ENCODE results near the gene ANK3. TPM values are rescaled to one million over a fixed set of nuclear protein-coding genes. Genes with fewer than 3 reads are reported as not detected.

ANK3 gene
- total and polyA plus RNA-seq, 2 donors from 2014 or later, result 38.2 to 214 TPM

- intact Hi-C loops (cut with DNase I), result no loop called here
- Histone ChIP-seq H3K9me3 (ENCODE audit: control insufficient read depth in 2 of 3, insufficient read depth in 1 of 3, low read length in 3 of 3) (no peaks in the 10 kb centered on the region), H3K27ac (ENCODE audit: low read depth in 2 of 2, low read length in 2 of 2) (no peak overlapping the region), H3K4me3 (ENCODE audit: low read length in 3 of 3) (no peak overlapping the region), H3K4me1 (ENCODE audit: control insufficient read depth in 2 of 3, insufficient read depth in 2 of 3, low read depth in 1 of 3, low read length in 3 of 3) (no peaks in the 10 kb centered on the region), H3K9ac (ENCODE audit: low read length in 3 of 3) (no peak overlapping the region), H3K27me3 (ENCODE audit: control insufficient read depth, insufficient read depth, low read length) (no peaks in the 10 kb centered on the region), H3K36me3 (ENCODE audit: control insufficient read depth in 2 of 3, insufficient read depth in 3 of 3, low read length in 3 of 3) (no peaks in the 10 kb centered on the region)
- no peak for DNase-seq
- TF ChIP-seq CTCF (IDR thresholded peaks at IDR 0.05; ENCODE audit: borderline replicate concordance, extremely low read depth, insufficient read depth), result no peak
- FAIRE-seq, result no peak
Observed at GRCh38 chr10:60323162-60323561, 66.5 kb downstream of the ANK3 start.

GRCh38 chr10:60320666-60321065, 69.0 kb downstream of the ANK3 start:
- intact Hi-C loops (cut with DNase I), result no loop called here

DNA sequence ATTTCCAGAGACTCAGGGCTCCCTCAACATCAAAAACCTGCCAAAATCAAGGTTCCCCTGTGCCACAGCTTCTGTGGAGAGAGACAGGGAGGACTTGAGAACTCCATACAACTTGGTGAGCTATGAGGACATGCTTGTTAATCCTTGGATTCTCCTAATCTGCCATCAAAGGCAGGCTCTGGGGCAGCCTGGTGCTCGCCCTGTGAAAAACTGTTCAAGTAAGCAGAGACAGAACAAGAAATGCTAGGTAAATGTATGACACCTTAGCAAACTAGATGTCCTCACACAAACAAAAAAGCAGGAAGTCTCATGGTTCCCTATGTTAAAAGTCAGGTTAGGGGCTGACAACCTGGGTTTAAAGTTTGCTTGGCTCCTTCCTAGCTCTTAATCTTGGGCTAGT, 73.6 kb downstream of the ANK3 start:
- intact Hi-C loops (cut with DNase I), result no loop called here
- H3K9me3 ChIP-seq (ENCODE audit: control insufficient read depth in 2 of 3, insufficient read depth in 1 of 3, low read length in 3 of 3), result no peaks in the 10 kb centered on the region
- H3K9ac ChIP-seq (ENCODE audit: low read length in 3 of 3), result no peak overlapping the region
- TF ChIP-seq CTCF (IDR thresholded peaks at IDR 0.05; ENCODE audit: borderline replicate concordance, extremely low read depth, insufficient read depth), result no peak
- FAIRE-seq, result no peak
- no peaks in the 10 kb centered on the region for H3K27me3 ChIP-seq (ENCODE audit: control insufficient read depth, insufficient read depth, low read length)
- peaks cover 0 to 6% (median 4%) of the 10 kb centered on the region in 3 donors for H3K4me1 ChIP-seq (ENCODE audit: control insufficient read depth in 2 of 3, insufficient read depth in 2 of 3, low read depth in 1 of 3, low read length in 3 of 3)
- no peak for DNase-seq
- no peak overlapping the region for H3K27ac ChIP-seq (ENCODE audit: low read depth in 2 of 2, low read length in 2 of 2)
- no peaks in the 10 kb centered on the region for H3K36me3 ChIP-seq (ENCODE audit: control insufficient read depth in 2 of 3, insufficient read depth in 3 of 3, low read length in 3 of 3)
- no peak overlapping the region for H3K4me3 ChIP-seq (ENCODE audit: low read length in 3 of 3)

More at GRCh38 chr10:60320666-60321065, 69.0 kb downstream of the ANK3 start:
- FAIRE-seq (no peak), DNase-seq (no peak)
- H3K4me1 ChIP-seq (ENCODE audit: control insufficient read depth in 2 of 3, insufficient read depth in 2 of 3, low read depth in 1 of 3, low read length in 3 of 3), result no peaks in the 10 kb centered on the region
- no peak for TF ChIP-seq CTCF (IDR thresholded peaks at IDR 0.05; ENCODE audit: borderline replicate concordance, extremely low read depth, insufficient read depth)
- H3K9me3 ChIP-seq (ENCODE audit: control insufficient read depth in 2 of 3, insufficient read depth in 1 of 3, low read length in 3 of 3), result no peaks in the 10 kb centered on the region
- H3K4me3 ChIP-seq (ENCODE audit: low read length in 3 of 3), result no peak overlapping the region
- no peak overlapping the region for H3K27ac ChIP-seq (ENCODE audit: low read depth in 2 of 2, low read length in 2 of 2)
- no peaks in the 10 kb centered on the region for H3K27me3 ChIP-seq (ENCODE audit: control insufficient read depth, insufficient read depth, low read length)
- no peak overlapping the region for H3K9ac ChIP-seq (ENCODE audit: low read length in 3 of 3)
- H3K36me3 ChIP-seq (ENCODE audit: control insufficient read depth in 2 of 3, insufficient read depth in 3 of 3, low read length in 3 of 3), result no peaks in the 10 kb centered on the region

DNA sequence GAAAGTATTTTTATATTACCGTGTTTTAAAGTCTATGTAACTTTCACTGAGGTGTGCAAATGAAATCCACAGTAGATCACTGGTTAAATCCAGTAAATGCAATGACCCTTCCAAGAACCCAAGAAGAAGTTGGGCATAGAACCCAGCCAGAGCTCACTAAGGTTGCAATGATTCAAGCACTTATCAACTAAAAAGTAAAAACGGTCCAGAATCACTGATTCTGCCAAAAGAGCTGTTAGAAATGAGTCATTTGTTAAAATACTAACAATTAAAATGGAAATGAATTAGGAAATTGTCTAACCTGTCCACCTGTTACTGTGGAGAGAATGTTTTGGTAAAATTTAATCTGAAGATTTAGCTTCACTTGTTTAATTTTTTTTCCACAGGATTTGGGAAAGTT, 74.4 kb downstream of the ANK3 start:
- no peaks in the 10 kb centered on the region for H3K36me3 ChIP-seq (ENCODE audit: control insufficient read depth in 2 of 3, insufficient read depth in 3 of 3, low read length in 3 of 3)

More for the DNA sequence above, 74.4 kb downstream of the ANK3 start:
- Histone ChIP-seq H3K9ac (ENCODE audit: low read length in 3 of 3) (no peak overlapping the region), H3K27me3 (ENCODE audit: control insufficient read depth, insufficient read depth, low read length) (no peaks in the 10 kb centered on the region), H3K9me3 (ENCODE audit: control insufficient read depth in 2 of 3, insufficient read depth in 1 of 3, low read length in 3 of 3) (no peaks in the 10 kb centered on the region), H3K27ac (ENCODE audit: low read depth in 2 of 2, low read length in 2 of 2) (no peak overlapping the region), H3K4me1 (ENCODE audit: control insufficient read depth in 2 of 3, insufficient read depth in 2 of 3, low read depth in 1 of 3, low read length in 3 of 3) (peaks cover 0 to 6% (median 4%) of the 10 kb centered on the region in 3 donors), H3K4me3 (ENCODE audit: low read length in 3 of 3) (no peak overlapping the region)
- intact Hi-C loops (cut with DNase I), result no loop called here
- FAIRE-seq, result no peak
- TF ChIP-seq CTCF (IDR thresholded peaks at IDR 0.05; ENCODE audit: borderline replicate concordance, extremely low read depth, insufficient read depth), result no peak
- no peak for DNase-seq

All from kidney (tissue), 14 donors.